HepG2 (cell line): Measurements from ENCODE around the gene SLC27A3. TPM values are rescaled to one million over a fixed set of nuclear protein-coding genes. Genes with fewer than 3 reads are reported as not detected.
A peak's percentile ranks its signal among the peaks of the same experiment; 100 is the strongest.

ENCODE experiments used
- ATAC-seq: fragments of 200-7000 bp; cut with Tn5 transposase; 3 replicates; pipeline ENCODE4 v1.9.1; 2020; ENCODE audit warnings: mild to moderate bottlenecking, moderate library complexity
- BruUV-seq: library from RNA; stranded (reverse); fragments of 400-500 nt; replicated peaks from 2 replicates; lab custom pipeline; 2021; lab: Mats Ljungman, UMichigan
- CTCF ChIA-PET: fragments of 300-600 bp; formaldehyde crosslinking; extraction: SDS; loops from one replicate; lab custom pipeline; 2021; ENCODE audit warnings: low total read pairs, inconsistent platforms, low intra/inter-chr PET ratio; lab: Yijun Ruan, JAX
- POLR2A ChIA-PET: fragments of 350-600 bp; sonication (Branson Sonifier 250); formaldehyde crosslinking; loops from one replicate; lab custom pipeline; 2020; ENCODE audit warnings: antibody characterized with exemption, inconsistent platforms; lab: Yijun Ruan, JAX
- DNase-seq: peaks from one replicate; pipeline ENCODE4 v3.0.0-alpha.2; 2015; ENCODE audit warnings: low spot score
- FAIRE-seq: peaks from 3 replicates; lab custom pipeline; 2011; peaks lifted over from hg19 to GRCh38; lab: Jason Lieb, UNC
- H2AFZ ChIP-seq: one replicate; pipeline ENCODE4 v1.6.1; 2011; ENCODE audit warnings: low read length, inconsistent platforms
- H3K27ac ChIP-seq: fragments of 300-600 bp; 3 replicates; pipeline ENCODE4 v1.8.0; 2011; ENCODE audit warnings: mixed run types, mild to moderate bottlenecking, mixed read lengths, low read length, inconsistent platforms; ENCODE audit not compliant: insufficient read depth; ENCODE audit errors: extremely low read length
- H3K27me3 ChIP-seq, 2 experiments: fragments of 200-600 bp in 1 of 2; 2 replicates in 1 of 2; 3 replicates in 1 of 2; pipeline versions ENCODE4 v1.6.0 to v1.8.0; 2011; ENCODE audit warnings: low read length in 2 of 2, mild to moderate bottlenecking in 2 of 2, moderate library complexity in 2 of 2, inconsistent platforms in 1 of 2; ENCODE audit not compliant: insufficient read depth in 2 of 2, control insufficient read depth in 1 of 2
- H3K36me3 ChIP-seq, 2 experiments: fragments of 200-600 bp in 1 of 2; replicated peaks in 1 of 2; 2 replicates in 1 of 2; 3 replicates in 1 of 2; pipeline versions ENCODE4 v1.5.1 to v1.8.0; 2011; ENCODE audit warnings: low read length in 2 of 2, inconsistent platforms in 1 of 2; ENCODE audit not compliant: insufficient read depth in 2 of 2, control insufficient read depth in 1 of 2
- H3K4me1 ChIP-seq: 2 replicates; pipeline ENCODE4 v1.5.1; 2012; ENCODE audit warnings: low read length, inconsistent platforms; ENCODE audit not compliant: insufficient read depth
- H3K4me2 ChIP-seq: 2 replicates; pipeline ENCODE4 v1.6.0; 2011; ENCODE audit warnings: low read depth, low read length, inconsistent platforms
- H3K4me3 ChIP-seq, 3 experiments: fragments of 200-600 bp in 1 of 3; sonication (generic), shearing (Covaris generic) in 1 of 3; replicated peaks in 1 of 3; 2 replicates each; pipeline ENCODE4 v1.5.1; 2011 to 2016; ENCODE audit warnings: low read length in 3 of 3, inconsistent platforms in 2 of 3, low read depth in 2 of 3, mild to moderate bottlenecking in 2 of 3, control low read depth in 1 of 3, mixed read lengths in 1 of 3; ENCODE audit not compliant: insufficient read depth in 1 of 3
- H3K79me2 ChIP-seq: one replicate; pipeline ENCODE4 v1.6.1; 2011; ENCODE audit warnings: low read length, inconsistent platforms; ENCODE audit not compliant: insufficient read depth
- H3K9ac ChIP-seq: 2 replicates; pipeline ENCODE4 v1.6.0; 2011; ENCODE audit warnings: mild to moderate bottlenecking, low read depth, low read length, inconsistent platforms; ENCODE audit not compliant: insufficient read depth
- H3K9me3 ChIP-seq: 2 replicates; pipeline ENCODE4 v1.5.1; 2012; ENCODE audit warnings: mild to moderate bottlenecking, low read length
- H4K20me1 ChIP-seq: 2 replicates; pipeline ENCODE4 v1.6.0; 2011; ENCODE audit warnings: inconsistent platforms, mild to moderate bottlenecking, low read length, moderate library complexity; ENCODE audit not compliant: insufficient read depth
- CREB1 ChIP-seq, 2 experiments: fragments of 450-650 bp in 1 of 2; IDR thresholded peaks; 2 replicates each; pipeline ENCODE4 v1.6.1; 2016 to 2017; ENCODE audit warnings: control low read depth in 1 of 2, mild to moderate bottlenecking in 1 of 2, missing compliant biosample characterization in 1 of 2, missing genetic modification characterization in 1 of 2
- HDAC2 ChIP-seq: sonication (generic); formaldehyde crosslinking; IDR thresholded peaks from 2 replicates; pipeline ENCODE4 v1.4.0; 2020; ENCODE audit warnings: missing genetic modification reagents
- NONO ChIP-seq, 2 experiments: fragments of 450-650 bp in 1 of 2; sonication (generic) in 1 of 2; formaldehyde crosslinking in 1 of 2; IDR thresholded peaks in 1 of 2; conservative IDR thresholded peaks in 1 of 2; 2 replicates each; pipeline versions ENCODE4 v1.6.1 to v1.8.0; 2017 to 2022; ENCODE audit warnings: mild to moderate bottlenecking in 1 of 2, missing genetic modification reagents in 1 of 2, moderate library complexity in 1 of 2
- SATB2 ChIP-seq: sonication (generic); formaldehyde crosslinking; IDR thresholded peaks from 2 replicates; pipeline ENCODE4 v1.5.0; 2020; ENCODE audit warnings: missing genetic modification reagents
- SNAI1 ChIP-seq: sonication (generic); formaldehyde crosslinking; IDR thresholded peaks from 2 replicates; pipeline ENCODE4 v1.5.0; 2020; ENCODE audit warnings: mild to moderate bottlenecking, missing genetic modification reagents, borderline replicate concordance
- ZBTB42 ChIP-seq: sonication (generic); formaldehyde crosslinking; IDR thresholded peaks from 2 replicates; pipeline ENCODE4 v1.5.0; 2020; ENCODE audit warnings: mild to moderate bottlenecking, missing genetic modification reagents
- ZFP62 ChIP-seq: sonication (generic); formaldehyde crosslinking; IDR thresholded peaks from 2 replicates; pipeline ENCODE4 v1.4.0; 2020; ENCODE audit warnings: missing genetic modification reagents
- ZKSCAN1 ChIP-seq: fragments of 150-350 bp; IDR thresholded peaks from 2 replicates; pipeline ENCODE4 v1.6.1; 2014; ENCODE audit warnings: low read length
- WGBS: methylation state at CpG from one replicate; pipeline ENCODE4 v1.1.6; 2017; ENCODE audit warnings: low lambda C conversion rate; 5-methylcytosine and 5-hydroxymethylcytosine counted together
- in situ Hi-C: cut with HindIII; loops from 2 replicates; pipeline ENCODE4 v1.10.0; 2017; ENCODE audit warnings: low pct_unique_long_range_greater_than_20kb; ENCODE audit not compliant: extremely low pct_ligation_motif_present
- intact Hi-C: fragments of 100-400 bp; cut with micrococcal nuclease; formaldehyde crosslinking; loops from one replicate; pipeline ENCODE4 v1.10.0; 2022; ENCODE audit not compliant: unreplicated experiment
- polyA plus RNA-seq, 8 experiments: library from polyadenylated mRNA; depleted of rRNA in 3 of 8; stranded (reverse) in 7 of 8; unstranded in 1 of 8; fragments of >200 nt; fragmentation: Illumina TruSeq in 4 of 8; extraction: Trizol in 4 of 8; gene quantifications; 2 replicates each; pipeline versions ENCODE4 v1.2.1 to v1.2.3, GENCODE V29; 2011 to 2016; ENCODE audit warnings: low read depth in 4 of 8, missing spikeins in 1 of 8, mixed read lengths in 1 of 8; ENCODE audit not compliant: insufficient read depth in 1 of 8
- total RNA-seq, 5 experiments: library from RNA; depleted of rRNA; stranded (reverse); fragments of >200 nt; fragmentation: Illumina TruSeq; extraction: Trizol; gene quantifications; 2 replicates each; pipeline ENCODE4 v1.2.3, GENCODE V29; 2016; ENCODE audit warnings: low read depth in 1 of 5

The SLC27A3 gene
- total and polyA plus RNA-seq, 2 of the 13 experiments (the other 11 are each of a cell fraction or from before 2014, with no cell fraction given): 4.3 to 10.3 TPM

DNA sequence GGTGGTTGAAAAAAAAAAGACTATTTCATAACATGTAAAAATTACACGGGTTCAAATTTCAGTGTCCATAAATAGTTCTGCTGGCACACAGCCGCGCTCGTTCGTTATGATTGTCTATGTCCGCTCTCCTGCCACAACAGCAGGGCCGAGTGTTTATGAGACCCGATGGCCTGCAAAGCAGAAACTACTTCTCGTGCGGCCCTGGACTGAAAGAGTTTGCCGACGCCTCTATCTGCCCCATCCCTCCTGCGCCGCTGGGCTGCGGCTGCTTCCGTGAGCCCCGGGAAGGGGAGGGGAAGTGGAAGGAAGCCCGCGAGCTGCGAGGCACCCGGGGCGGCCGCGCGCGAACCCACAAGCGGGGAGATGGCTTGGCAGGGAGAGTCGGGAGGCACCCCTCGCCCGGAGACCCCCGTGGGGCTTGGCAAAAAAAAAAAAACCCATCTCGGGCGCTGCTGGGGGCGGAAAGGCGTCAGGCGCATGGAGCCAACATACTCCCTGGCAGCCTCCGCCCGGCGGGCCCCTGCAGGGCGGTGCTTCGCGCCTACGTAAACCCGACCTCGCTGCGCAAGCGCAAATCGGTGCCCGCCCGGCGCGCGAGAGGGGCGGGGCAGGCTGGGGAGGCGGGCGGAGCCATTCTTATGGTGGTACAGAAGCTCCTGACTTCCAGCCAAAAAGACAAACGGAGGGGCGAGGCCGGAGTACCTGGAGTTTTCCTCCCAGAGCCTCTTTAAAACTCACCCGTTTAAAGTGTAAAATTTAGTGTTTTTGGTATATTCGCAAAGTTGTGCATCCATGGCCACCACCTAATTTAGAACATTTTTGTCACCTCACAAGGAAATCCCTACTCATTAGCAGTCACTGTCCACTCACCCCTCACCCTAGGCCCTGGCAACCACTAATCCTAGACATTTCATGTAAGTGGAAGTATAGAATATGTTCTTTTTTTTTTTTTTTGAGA, 8.3 kb downstream of the SLC27A3 start (continued):
- TF ChIP-seq NONO (IDR thresholded peaks at IDR 0.05) (no peak), NONO (CRISPR knock-in tag; conservative IDR thresholded peaks at IDR 0.05) (0 out of 2 replicates have a peak, but pooled peaks have one; percentile 52), HDAC2 (CRISPR knock-in tag) (peak; percentile 54; the same call in 1 of the 2 replicates), ZKSCAN1 (no peak), SNAI1 (CRISPR knock-in tag) (0 out of 2 replicates have a peak, but pooled peaks have one; percentile 55), CREB1 (IDR thresholded peaks at IDR 0.05) (0 out of 2 replicates have a peak, but pooled peaks have one; percentile 17), CREB1 (CRISPR knock-in tag; IDR thresholded peaks at IDR 0.05) (peak; percentile 59; the same call in 1 of the 2 replicates)

DNA sequence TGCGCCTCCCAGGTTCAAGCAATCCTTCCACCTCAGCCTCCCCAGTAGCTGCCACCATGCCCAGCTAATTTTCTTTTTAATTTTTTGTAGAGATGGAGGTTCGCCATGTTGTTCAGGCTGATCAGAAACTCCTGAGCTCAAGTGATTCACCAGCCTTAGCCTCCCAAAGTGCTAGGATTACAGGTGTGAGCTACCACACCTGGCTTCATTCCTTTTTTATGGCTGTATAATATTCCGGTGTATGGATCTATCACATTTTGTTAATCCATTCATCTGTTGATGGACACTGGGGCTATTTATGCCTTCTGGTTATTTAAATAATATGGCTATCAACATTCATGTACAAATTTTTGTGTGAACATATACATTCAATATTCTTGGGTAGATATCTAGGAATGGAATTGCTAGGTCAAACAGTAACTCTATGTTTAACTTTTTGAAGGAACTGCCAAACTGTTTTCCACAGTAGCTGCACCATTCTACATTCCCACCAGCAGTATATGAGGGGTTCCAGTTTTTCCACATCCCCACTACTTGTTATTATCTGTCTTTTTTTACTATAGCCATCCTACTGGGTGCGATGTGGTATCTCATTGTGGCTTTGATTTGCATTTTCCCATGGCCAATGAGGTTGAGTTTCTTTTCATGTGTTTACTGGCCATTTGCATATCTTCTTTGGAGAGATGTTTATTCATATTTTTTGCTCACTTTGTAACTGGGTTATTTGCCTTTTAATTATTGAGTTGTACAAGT, 11.0 kb downstream of the SLC27A3 start:
- Histone ChIP-seq H4K20me1 (no peaks in the 10 kb centered on the region), H3K79me2 (no peaks in the 10 kb centered on the region), H3K27ac (no peak overlapping the region), H2AFZ (no peak overlapping the region), H3K4me3 (no peak overlapping the region), H3K9ac (no peak overlapping the region), H3K36me3 (no peaks in the 10 kb centered on the region), H3K4me2 (no peak overlapping the region), H3K27me3 (peaks cover 0 to 16% of the 10 kb centered on the region in 2 experiments; a peak in 1 of 5 replicates), H3K9me3 (no peaks in the 10 kb centered on the region), H3K4me1 (peaks cover 42% of the 10 kb centered on the region)
- intact Hi-C loops (no loop called here), in situ Hi-C loops (no loop called here)
- FAIRE-seq (no peak), ATAC-seq (no peak), DNase-seq (no peak)
- ChIA-PET POLR2A (no interaction called here), CTCF (no interaction called here)
- no TSS peak for BruUV-seq
- 57% methylated on average over 4 of the region's 4 CpGs for WGBS
- TF ChIP-seq ZBTB42 (CRISPR knock-in tag) (no peak), ZFP62 (CRISPR knock-in tag) (no peak), SATB2 (no peak)
